IPS-18c (cell line): ENCODE results near the gene PRM3.
"Not testable (repeated sequence)": the region's sequence is repeated elsewhere in the genome, so short reads cannot be mapped to it uniquely, and the experiment has no call there.

ENCODE experiments used
- H3K4me3 ChIP-seq: 2 replicates; pipeline ENCODE4 v1.7.0; 2013; ENCODE audit warnings: low read depth, mild to moderate bottlenecking, low read length, moderate library complexity; ENCODE audit not compliant: insufficient read depth
- H3K9me3 ChIP-seq: one replicate; pipeline ENCODE4 v1.6.1; 2013; ENCODE audit warnings: mild to moderate bottlenecking, low read length, moderate library complexity; ENCODE audit not compliant: control insufficient read depth, insufficient read depth

PRM3 gene

GRCh38 chr16:11307639-11308492 is 34.4 kb upstream of the PRM3 start:
- H3K9me3 ChIP-seq = no peaks in the 10 kb centered on the region
- H3K4me3 ChIP-seq = no peak overlapping the region

GRCh38 chr16:11306997-11307638 is 33.7 kb upstream of the PRM3 start:
- Histone ChIP-seq H3K9me3 (no peaks in the 10 kb centered on the region), H3K4me3 (no peak overlapping the region)

- Histone ChIP-seq H3K9me3 (no peaks in the 10 kb centered on the region), H3K4me3 (no peak overlapping the region)
These were observed 33.0 kb upstream of the PRM3 start for GRCh38 chr16:11306381-11306780.

- no peak overlapping the region for H3K4me3 ChIP-seq
- H3K9me3 ChIP-seq = no peaks in the 10 kb centered on the region
These were observed 30.1 kb upstream of the PRM3 start for GRCh38 chr16:11303405-11304138.

- no peaks in the 10 kb centered on the region for H3K9me3 ChIP-seq
- H3K4me3 ChIP-seq = no peak overlapping the region
These were observed 29.5 kb upstream of the PRM3 start for GRCh38 chr16:11302977-11303376.

- H3K4me3 ChIP-seq = no peak overlapping the region
These were observed 28.4 kb upstream of the PRM3 start for GRCh38 chr16:11301645-11302501.

GRCh38 chr16:11300560-11300892 is 27.1 kb upstream of the PRM3 start:
- Histone ChIP-seq H3K9me3 (no peaks in the 10 kb centered on the region), H3K4me3 (no peak overlapping the region)

More at GRCh38 chr16:11301645-11302501, 28.4 kb upstream of the PRM3 start:
- H3K9me3 ChIP-seq = no peaks in the 10 kb centered on the region

- H3K4me3 ChIP-seq = no peak overlapping the region
- H3K9me3 ChIP-seq = no peaks in the 10 kb centered on the region
These were observed 26.6 kb upstream of the PRM3 start for GRCh38 chr16:11299865-11300559.

GRCh38 chr16:11298950-11299547 is 25.6 kb upstream of the PRM3 start:
- H3K9me3 ChIP-seq, H3K4me3 ChIP-seq: not testable (repeated sequence)

GRCh38 chr16:11298143-11298900 is 24.9 kb upstream of the PRM3 start:
- Histone ChIP-seq H3K4me3 (no peak overlapping the region), H3K9me3 (no peaks in the 10 kb centered on the region)

GRCh38 chr16:11297492-11298142 is 24.2 kb upstream of the PRM3 start:
- Histone ChIP-seq H3K4me3 (no peak overlapping the region), H3K9me3 (no peaks in the 10 kb centered on the region)

- Histone ChIP-seq H3K9me3 (no peaks in the 10 kb centered on the region), H3K4me3 (no peak overlapping the region)
These were observed 23.5 kb upstream of the PRM3 start for GRCh38 chr16:11296706-11297491.

GRCh38 chr16:11296351-11296705 is 22.9 kb upstream of the PRM3 start:
- Histone ChIP-seq H3K9me3 (no peaks in the 10 kb centered on the region), H3K4me3 (no peak overlapping the region)

GRCh38 chr16:11295672-11296071 is 22.2 kb upstream of the PRM3 start:
- H3K4me3 ChIP-seq = no peak overlapping the region
- H3K9me3 ChIP-seq = no peaks in the 10 kb centered on the region
